Neuronal stem cell (in vitro differentiated cells): ENCODE measurements around the gene QSOX1.

Source experiments
- DNase-seq: peaks from one replicate; pipeline ENCODE4 v3.0.0-alpha.2; 2013; ENCODE audit warnings: low spot score
- H2AFZ ChIP-seq: one replicate; pipeline ENCODE4 v1.6.1; 2013; ENCODE audit warnings: mild to moderate bottlenecking, low read length, inconsistent platforms
- H2AK5ac ChIP-seq: 2 replicates; pipeline ENCODE4 v1.6.1; 2013; ENCODE audit warnings: low read depth, mild to moderate bottlenecking, inconsistent platforms, low read length, moderate library complexity, mixed read lengths
- H2BK120ac ChIP-seq: 2 replicates; pipeline ENCODE4 v1.6.1; 2013; ENCODE audit warnings: low read depth, mild to moderate bottlenecking, inconsistent platforms, low read length, moderate library complexity, mixed read lengths
- H2BK12ac ChIP-seq: one replicate; pipeline ENCODE4 v1.6.1; 2013; ENCODE audit warnings: low read length, inconsistent platforms
- H2BK15ac ChIP-seq: 2 replicates; pipeline ENCODE4 v1.6.1; 2013; ENCODE audit warnings: mild to moderate bottlenecking, low read length, inconsistent platforms, mixed read lengths
- H2BK5ac ChIP-seq: one replicate; pipeline ENCODE4 v1.6.1; 2013; ENCODE audit warnings: inconsistent platforms, mild to moderate bottlenecking, low read length, moderate library complexity
- H3K14ac ChIP-seq: one replicate; pipeline ENCODE4 v1.6.1; 2013; ENCODE audit warnings: low read length, inconsistent platforms
- H3K18ac ChIP-seq: 2 replicates; pipeline ENCODE4 v1.6.1; 2013; ENCODE audit warnings: low read length, inconsistent platforms
- H3K23ac ChIP-seq: 2 replicates; pipeline ENCODE4 v1.6.1; 2013; ENCODE audit warnings: low read depth, mild to moderate bottlenecking, mixed read lengths, low read length, inconsistent platforms; ENCODE audit not compliant: poor library complexity
- H3K27ac ChIP-seq: replicated peaks from 3 replicates; pipeline ENCODE4 v1.5.1; 2013; ENCODE audit warnings: low read length, inconsistent platforms
- H3K27me3 ChIP-seq, 3 experiments: 2 replicates each; pipeline ENCODE4 v1.6.1; 2013; ENCODE audit warnings: low read length in 3 of 3, mild to moderate bottlenecking in 2 of 3, inconsistent platforms in 1 of 3, low read depth in 1 of 3, mixed read lengths in 1 of 3, moderate library complexity in 1 of 3; ENCODE audit not compliant: control insufficient read depth in 3 of 3, insufficient read depth in 3 of 3
- H3K36me3 ChIP-seq, 2 donors: replicated peaks in 1 of 2; 2 replicates each; pipeline ENCODE4 v1.6.1; 2013; ENCODE audit warnings: low read length in 2 of 2; ENCODE audit not compliant: control insufficient read depth in 2 of 2, insufficient read depth in 2 of 2
- H3K4ac ChIP-seq: 2 replicates; pipeline ENCODE4 v1.6.1; 2013; ENCODE audit warnings: inconsistent platforms, mild to moderate bottlenecking, low read length, moderate library complexity
- H3K4me1 ChIP-seq, 2 donors: 1 replicate in 1 of 2; 2 replicates in 1 of 2; pipeline ENCODE4 v1.6.1; 2013; ENCODE audit warnings: low read length in 2 of 2, low read depth in 1 of 2; ENCODE audit not compliant: control insufficient read depth in 2 of 2, insufficient read depth in 1 of 2
- H3K4me2 ChIP-seq: one replicate; pipeline ENCODE4 v1.6.1; 2013; ENCODE audit warnings: mild to moderate bottlenecking, low read length, inconsistent platforms; ENCODE audit not compliant: insufficient read depth, poor library complexity, severe bottlenecking
- H3K4me3 ChIP-seq, 2 donors: 2 replicates each; pipeline ENCODE4 v1.5.1; 2013; ENCODE audit warnings: low read length in 2 of 2, mild to moderate bottlenecking in 2 of 2, inconsistent platforms in 1 of 2, moderate library complexity in 1 of 2
- H3K79me1 ChIP-seq: one replicate; pipeline ENCODE4 v1.6.1; 2013; ENCODE audit warnings: low read depth, mild to moderate bottlenecking, inconsistent platforms, low read length, moderate library complexity
- H3K9ac ChIP-seq: one replicate; pipeline ENCODE4 v1.6.1; 2013; ENCODE audit warnings: mild to moderate bottlenecking, low read depth, low read length, inconsistent platforms; ENCODE audit not compliant: poor library complexity
- H3K9me3 ChIP-seq, 2 donors: replicated peaks in 1 of 2; 2 replicates each; pipeline versions ENCODE3 to v1.6.1; 2013; ENCODE audit warnings: low read length in 2 of 2, mild to moderate bottlenecking in 2 of 2, inconsistent platforms in 1 of 2, low read depth in 1 of 2, mixed read lengths in 1 of 2, moderate library complexity in 1 of 2; ENCODE audit not compliant: control insufficient read depth in 2 of 2, insufficient read depth in 1 of 2
- H4K8ac ChIP-seq: one replicate; pipeline ENCODE4 v1.6.1; 2013; ENCODE audit warnings: low read depth, mild to moderate bottlenecking, inconsistent platforms, low read length, moderate library complexity
- H4K91ac ChIP-seq: one replicate; pipeline ENCODE4 v1.6.1; 2013; ENCODE audit warnings: low read length, low read depth, mild to moderate bottlenecking, inconsistent platforms; ENCODE audit not compliant: poor library complexity
- WGBS, 2 donors: extraction: QIAGEN DNeasy Blood & Tissue Kit; methylation state at CpG; one replicate each; pipeline ENCODE4 v1.1.7; 2013; ENCODE audit warnings: missing lambda C conversion rate in 2 of 2, mixed read lengths in 1 of 2; ENCODE audit not compliant: insufficient read length in 2 of 2, insufficient replicate concordance in 1 of 2; ENCODE audit errors: extremely low coverage in 2 of 2; 5-methylcytosine and 5-hydroxymethylcytosine counted together

QSOX1 gene

DNA sequence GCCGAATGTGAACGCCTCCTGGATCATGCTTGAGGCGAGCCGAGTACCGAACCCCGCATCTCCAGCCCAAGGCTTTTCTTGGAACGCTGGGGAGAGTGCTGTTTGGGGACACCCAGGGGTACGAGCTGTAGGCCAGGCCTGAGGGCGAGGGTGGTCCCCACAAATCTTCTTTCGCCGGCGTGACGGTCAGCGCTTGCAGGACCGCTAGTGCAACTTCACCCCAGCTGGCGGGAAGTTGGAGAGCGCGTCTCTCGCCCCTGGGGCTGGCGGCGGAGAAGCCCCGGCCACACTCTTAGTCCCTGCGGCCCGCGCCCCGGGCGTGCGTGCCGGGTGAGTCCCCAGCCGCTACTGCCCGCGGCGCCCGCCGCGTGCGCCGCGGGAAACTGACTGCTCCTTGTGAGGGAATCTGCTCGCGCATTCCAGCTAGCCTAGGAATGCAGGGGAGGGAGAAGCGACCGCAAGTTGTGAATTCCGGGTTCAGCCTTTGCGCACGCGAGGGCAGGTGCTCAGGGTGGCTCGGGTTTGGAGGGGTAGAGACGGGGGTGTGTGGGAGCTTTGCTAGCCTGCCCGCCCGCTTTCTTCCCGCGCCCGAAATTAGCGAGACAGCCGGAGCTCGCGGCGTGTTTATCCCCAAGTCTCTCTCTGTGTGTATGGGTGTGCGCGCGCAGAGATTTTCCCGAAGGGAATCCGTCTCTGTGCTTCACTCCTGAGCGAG is 76.3 kb downstream of the QSOX1 start:
- H2BK15ac ChIP-seq, result no peak overlapping the region
- peaks cover 0 to 9% of the 10 kb centered on the region in 2 donors for H3K9me3 ChIP-seq
- no peak overlapping the region for H3K27ac ChIP-seq
- H2AK5ac ChIP-seq, result no peak overlapping the region
- H3K27me3 ChIP-seq, result peaks cover 57 to 92% (median 75%) of the 10 kb centered on the region in 3 experiments
- H3K4me2 ChIP-seq, result peak overlapping the region; percentile 100
- H2BK120ac ChIP-seq, result no peak overlapping the region
- peak overlapping the region; percentile 44 for H3K18ac ChIP-seq
- no peak for DNase-seq
- peak overlapping the region; percentile 55 for H3K23ac ChIP-seq
- no peaks in the 10 kb centered on the region for H3K79me1 ChIP-seq
- no CpG with 5 or more reads among the region's 65 CpGs for WGBS, 2 donors
- peaks cover 13 to 21% of the 10 kb centered on the region in 2 donors for H3K4me1 ChIP-seq
- H4K91ac ChIP-seq, result no peak overlapping the region
- H2BK5ac ChIP-seq, result no peak overlapping the region
- H3K4ac ChIP-seq, result peak overlapping the region; percentile 76
- no peak overlapping the region for H4K8ac ChIP-seq
- peak overlapping the region; percentile 99 for H2AFZ ChIP-seq
- peak overlapping the region; percentile 70 for H3K9ac ChIP-seq
- H3K14ac ChIP-seq, result no peak overlapping the region
- H2BK12ac ChIP-seq, result no peak overlapping the region
- peak overlapping the region; percentile 67 to 80 for H3K4me3 ChIP-seq
- no peaks in the 10 kb centered on the region for H3K36me3 ChIP-seq

DNA sequence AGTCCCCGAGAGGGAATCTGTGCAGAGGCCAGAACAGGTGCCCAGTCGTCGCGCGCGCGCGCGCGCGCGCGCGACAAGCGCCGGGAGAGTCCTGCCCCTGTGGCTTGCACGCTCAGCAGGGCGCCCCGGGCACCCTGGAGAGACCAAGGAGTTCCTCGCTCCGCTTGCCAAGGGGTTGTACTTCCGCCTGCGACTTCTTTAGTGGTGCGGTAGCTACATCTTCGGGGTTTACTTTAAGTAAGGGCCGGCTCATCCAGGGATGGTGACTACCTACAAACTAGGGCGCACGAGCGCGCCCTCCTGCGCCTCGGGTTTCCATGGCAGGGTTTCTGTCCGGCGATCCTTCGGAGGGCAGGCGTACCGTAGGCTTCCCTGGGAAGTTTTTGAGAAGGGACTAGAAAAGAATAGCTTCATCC is 76.8 kb downstream of the QSOX1 start:
- H2BK15ac ChIP-seq, result no peak overlapping the region
- no peak overlapping the region for H3K4ac ChIP-seq
- H2BK120ac ChIP-seq, result no peak overlapping the region
- H2AFZ ChIP-seq, result peak overlapping the region; percentile 99
- H4K8ac ChIP-seq, result no peak overlapping the region
- peaks cover 15 to 21% of the 10 kb centered on the region in 2 donors for H3K4me1 ChIP-seq
- H3K79me1 ChIP-seq, result no peaks in the 10 kb centered on the region
- H3K9ac ChIP-seq, result no peak overlapping the region
- H2BK12ac ChIP-seq, result no peak overlapping the region
- no peak overlapping the region for H3K18ac ChIP-seq
- H3K4me2 ChIP-seq, result peak overlapping the region; percentile 100
- DNase-seq, result no peak
- H2BK5ac ChIP-seq, result no peak overlapping the region
- H2AK5ac ChIP-seq, result no peak overlapping the region
- H4K91ac ChIP-seq, result no peak overlapping the region
- peaks cover 0 to 9% of the 10 kb centered on the region in 2 donors for H3K9me3 ChIP-seq
- no peaks in the 10 kb centered on the region for H3K36me3 ChIP-seq
- WGBS, 2 donors, result no CpG with 5 or more reads among the region's 37 CpGs
- no peak overlapping the region for H3K23ac ChIP-seq
- no peak overlapping the region for H3K14ac ChIP-seq
- peaks cover 63 to 93% (median 81%) of the 10 kb centered on the region in 3 experiments for H3K27me3 ChIP-seq
- H3K4me3 ChIP-seq, result peak overlapping the region; percentile 67 to 80
- H3K27ac ChIP-seq, result no peak overlapping the region

DNA sequence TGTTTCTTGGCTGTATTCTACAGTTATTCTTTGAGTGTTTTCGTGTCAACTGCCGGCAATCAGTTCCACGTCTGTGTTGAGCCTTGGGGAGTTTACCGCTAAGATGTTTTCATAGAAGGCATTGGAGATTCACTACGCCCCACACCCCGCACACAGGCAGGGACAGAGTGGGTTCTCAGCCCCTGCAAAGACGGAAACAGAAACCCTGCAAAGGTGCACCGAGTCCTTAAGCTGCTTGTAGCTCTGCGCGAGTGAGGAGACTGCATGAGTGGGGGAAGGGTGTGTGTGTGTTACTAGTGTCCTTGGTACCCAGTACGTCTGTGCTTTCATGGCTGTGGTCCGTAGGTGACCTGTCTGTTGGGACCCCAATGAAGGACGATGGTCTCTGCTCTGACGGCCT is 77.3 kb downstream of the QSOX1 start:
- H3K4me1 ChIP-seq, result peaks cover 17 to 21% of the 10 kb centered on the region in 2 donors
- no peak overlapping the region for H4K8ac ChIP-seq
- no peak overlapping the region for H3K23ac ChIP-seq
- H3K36me3 ChIP-seq, result no peaks in the 10 kb centered on the region
- H3K79me1 ChIP-seq, result no peaks in the 10 kb centered on the region
- H2BK15ac ChIP-seq, result no peak overlapping the region
- no peak overlapping the region for H3K4ac ChIP-seq
- H3K4me2 ChIP-seq, result peak overlapping the region; percentile 100
- peak overlapping the region; percentile 20 for H2AK5ac ChIP-seq
- no peak overlapping the region for H3K27ac ChIP-seq
- no peak overlapping the region for H2AFZ ChIP-seq
- H3K14ac ChIP-seq, result no peak overlapping the region
- H2BK5ac ChIP-seq, result no peak overlapping the region
- H2BK120ac ChIP-seq, result no peak overlapping the region
- peaks cover 67 to 93% (median 83%) of the 10 kb centered on the region in 3 experiments for H3K27me3 ChIP-seq
- no peak overlapping the region for H3K4me3 ChIP-seq
- H3K18ac ChIP-seq, result peak overlapping the region; percentile 2
- no peak overlapping the region for H2BK12ac ChIP-seq
- no CpG with 5 or more reads among the region's 14 CpGs for WGBS, 2 donors
- DNase-seq, result no peak
- H3K9me3 ChIP-seq, result peaks cover 0 to 9% of the 10 kb centered on the region in 2 donors
- no peak overlapping the region for H4K91ac ChIP-seq
- H3K9ac ChIP-seq, result no peak overlapping the region

DNA sequence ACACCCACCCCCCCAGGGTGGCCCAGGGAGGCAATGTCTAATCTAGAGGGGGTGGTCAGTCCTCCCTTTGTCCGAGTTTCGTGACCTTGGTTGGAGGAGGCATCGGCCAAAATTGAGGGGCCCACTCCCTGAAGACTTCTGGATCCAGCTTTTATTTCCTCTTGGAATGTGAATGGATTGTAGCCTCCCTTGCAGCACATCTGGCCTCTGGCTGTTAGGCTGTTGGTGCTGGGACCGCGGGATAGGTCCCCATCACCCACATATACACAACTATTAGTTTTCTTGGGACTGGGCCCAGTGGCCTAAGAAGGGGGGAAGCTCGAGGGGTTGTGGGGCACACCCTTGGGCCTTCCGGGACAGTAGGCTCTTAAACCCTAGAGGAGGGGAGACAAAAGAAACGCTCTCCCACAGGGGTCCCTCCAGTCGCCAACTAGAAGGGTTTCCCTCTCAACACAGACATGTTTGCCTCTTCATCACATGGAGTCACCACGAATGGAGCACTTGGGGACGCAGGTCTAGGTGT is 77.9 kb downstream of the QSOX1 start:
- H3K18ac ChIP-seq, result no peak overlapping the region
- no peak overlapping the region for H3K4me3 ChIP-seq
- H2BK5ac ChIP-seq, result no peak overlapping the region
- H3K4ac ChIP-seq, result no peak overlapping the region
- H3K27ac ChIP-seq, result no peak overlapping the region
- H4K8ac ChIP-seq, result no peak overlapping the region
- H3K4me1 ChIP-seq, result peaks cover 17 to 21% of the 10 kb centered on the region in 2 donors
- H2BK15ac ChIP-seq, result no peak overlapping the region
- H3K36me3 ChIP-seq, result no peaks in the 10 kb centered on the region
- peaks cover 0 to 9% of the 10 kb centered on the region in 2 donors for H3K9me3 ChIP-seq
- peaks cover 73 to 93% (median 89%) of the 10 kb centered on the region in 3 experiments for H3K27me3 ChIP-seq
- no peak overlapping the region for H2BK120ac ChIP-seq
- no peak overlapping the region for H3K4me2 ChIP-seq
- no peaks in the 10 kb centered on the region for H3K79me1 ChIP-seq
- H3K14ac ChIP-seq, result no peak overlapping the region
- DNase-seq, result no peak
- H2AK5ac ChIP-seq, result no peak overlapping the region
- H3K23ac ChIP-seq, result no peak overlapping the region
- no peak overlapping the region for H4K91ac ChIP-seq
- H2AFZ ChIP-seq, result no peak overlapping the region
- WGBS, 2 donors, result no CpG with 5 or more reads among the region's 11 CpGs
- H3K9ac ChIP-seq, result no peak overlapping the region
- H2BK12ac ChIP-seq, result no peak overlapping the region
